ENCODE data around the gene ERBB3.

Gene ERBB3

DNA sequence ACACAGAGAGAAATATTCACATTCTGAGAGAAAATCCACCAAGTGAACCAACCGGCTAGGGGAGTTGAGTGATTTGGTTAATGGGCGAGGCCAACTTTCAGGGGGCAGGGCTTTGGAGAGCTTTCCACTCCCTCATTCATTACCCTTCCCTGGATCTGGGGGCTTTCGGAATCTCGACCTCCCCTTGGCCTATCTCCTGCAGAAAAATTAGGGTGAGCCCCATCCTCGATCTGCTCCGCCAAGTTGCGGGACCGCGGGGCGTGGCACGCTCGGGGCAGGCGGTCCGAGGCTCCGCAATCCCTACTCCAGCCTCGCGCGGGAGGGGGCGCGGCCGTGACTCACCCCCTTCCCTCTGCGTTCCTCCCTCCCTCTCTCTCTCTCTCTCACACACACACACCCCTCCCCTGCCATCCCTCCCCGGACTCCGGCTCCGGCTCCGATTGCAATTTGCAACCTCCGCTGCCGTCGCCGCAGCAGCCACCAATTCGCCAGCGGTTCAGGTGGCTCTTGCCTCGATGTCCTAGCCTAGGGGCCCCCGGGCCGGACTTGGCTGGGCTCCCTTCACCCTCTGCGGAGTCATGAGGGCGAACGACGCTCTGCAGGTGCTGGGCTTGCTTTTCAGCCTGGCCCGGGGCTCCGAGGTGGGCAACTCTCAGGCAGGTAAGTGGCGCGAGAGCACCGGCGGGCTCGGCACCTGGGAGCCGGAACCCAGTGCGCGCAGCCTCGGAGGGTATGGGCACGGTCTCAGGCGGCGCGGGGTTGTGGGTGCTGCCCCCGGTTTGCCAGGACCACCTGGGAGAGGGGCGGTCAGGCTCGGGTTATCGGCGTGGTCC lies at the start of gene ERBB3:
ERBB3 (plus strand) TSS at position 443 of the 833 bp plus-strand sequence; CDS start at position 579, 136 bp downstream.
- POLR2A ChIA-PET = interaction anchor here (0.8 to 1.6 kb wide), 2 partner anchors 24 kb away, joined by 4 to 10 read pairs; partner anchors contain the start of gene PA2G4
- CTCF ChIA-PET = interaction anchor here (0.8 to 3.0 kb wide), 19 partner anchors 10 to 342 kb away, joined by 3 to 27 read pairs (median 4); partner anchors contain the start of genes PA2G4, SUOX and ZC3H10
- TF ChIP-seq, protein P1, sequence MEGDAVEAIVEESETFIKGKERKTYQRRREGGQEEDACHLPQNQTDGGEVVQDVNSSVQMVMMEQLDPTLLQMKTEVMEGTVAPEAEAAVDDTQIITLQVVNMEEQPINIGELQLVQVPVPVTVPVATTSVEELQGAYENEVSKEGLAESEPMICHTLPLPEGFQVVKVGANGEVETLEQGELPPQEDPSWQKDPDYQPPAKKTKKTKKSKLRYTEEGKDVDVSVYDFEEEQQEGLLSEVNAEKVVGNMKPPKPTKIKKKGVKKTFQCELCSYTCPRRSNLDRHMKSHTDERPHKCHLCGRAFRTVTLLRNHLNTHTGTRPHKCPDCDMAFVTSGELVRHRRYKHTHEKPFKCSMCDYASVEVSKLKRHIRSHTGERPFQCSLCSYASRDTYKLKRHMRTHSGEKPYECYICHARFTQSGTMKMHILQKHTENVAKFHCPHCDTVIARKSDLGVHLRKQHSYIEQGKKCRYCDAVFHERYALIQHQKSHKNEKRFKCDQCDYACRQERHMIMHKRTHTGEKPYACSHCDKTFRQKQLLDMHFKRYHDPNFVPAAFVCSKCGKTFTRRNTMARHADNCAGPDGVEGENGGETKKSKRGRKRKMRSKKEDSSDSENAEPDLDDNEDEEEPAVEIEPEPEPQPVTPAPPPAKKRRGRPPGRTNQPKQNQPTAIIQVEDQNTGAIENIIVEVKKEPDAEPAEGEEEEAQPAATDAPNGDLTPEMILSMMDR (IDR thresholded peaks at IDR 0.05; ENCODE audit: insufficient read depth, low read length, missing control alignments) = peak; percentile 11
- no peak for DNase-seq (ENCODE audit: low read depth, low spot score)
- H3K4me3 ChIP-seq (ENCODE audit: low read depth, low read length) = peak within 1 kb of the TSS; percentile 67

DNA sequence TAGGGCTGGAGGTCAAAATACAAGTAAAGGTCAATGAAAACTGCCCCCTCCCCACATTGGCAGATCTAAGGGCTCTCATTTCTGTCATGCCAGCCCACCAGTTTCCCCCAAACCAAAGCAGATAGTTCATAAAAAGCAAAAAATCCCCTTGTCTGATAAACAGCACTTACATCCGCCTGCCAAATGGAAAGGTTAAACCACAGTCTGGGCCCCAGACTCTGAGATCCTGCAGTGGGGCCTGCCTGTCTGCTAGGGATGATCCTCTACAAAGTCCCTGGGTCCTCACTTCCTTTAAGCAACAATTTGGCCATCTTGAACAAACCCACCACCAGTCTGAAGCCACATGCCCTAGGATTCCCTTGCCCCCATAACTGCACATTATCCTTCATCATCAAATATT lies 48.0 kb upstream of the ERBB3 start:
- TF ChIP-seq, protein P1 (IDR thresholded peaks at IDR 0.05; ENCODE audit: insufficient read depth, low read length, missing control alignments) = no peak

DNA sequence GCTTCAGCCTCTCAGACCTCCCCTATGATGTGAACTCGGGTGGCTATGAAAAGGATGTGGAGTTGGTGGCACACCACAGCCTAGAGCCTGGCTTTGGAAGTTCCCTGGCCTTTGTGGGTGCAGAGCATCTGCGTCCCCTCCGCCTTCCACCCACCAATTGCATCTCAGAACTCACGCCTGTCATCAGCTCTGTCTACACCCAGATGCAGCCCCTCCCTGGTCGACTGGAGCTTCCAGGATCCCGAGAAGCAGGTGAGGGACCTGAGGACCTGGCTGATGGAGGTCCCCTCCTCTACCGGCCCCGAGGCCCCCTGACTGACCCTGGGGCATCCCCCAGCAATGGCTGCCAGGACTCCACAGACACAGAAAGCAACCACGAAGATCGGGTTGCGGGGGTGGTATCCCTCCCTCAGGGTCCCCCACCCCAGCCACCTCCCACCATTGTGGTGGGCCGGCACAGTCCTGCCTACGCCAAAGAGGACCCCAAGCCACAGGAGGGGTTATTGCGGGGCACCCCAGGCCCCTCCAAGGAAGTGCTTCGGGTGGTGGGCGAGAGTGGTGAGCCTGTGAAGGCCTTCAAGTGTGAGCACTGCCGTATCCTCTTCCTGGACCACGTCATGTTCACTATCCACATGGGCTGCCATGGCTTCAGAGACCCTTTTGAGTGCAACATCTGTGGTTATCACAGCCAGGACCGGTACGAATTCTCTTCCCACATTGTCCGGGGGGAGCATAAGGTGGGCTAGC lies 45.2 kb upstream of the ERBB3 start:
- TF ChIP-seq, protein P1 (IDR thresholded peaks at IDR 0.05; ENCODE audit: insufficient read depth, low read length, missing control alignments) = no peak
- H3K4me3 ChIP-seq (ENCODE audit: low read depth, low read length) = no peak overlapping the region
- POLR2A ChIA-PET = no interaction called here
- CTCF ChIA-PET = interaction anchor here (1.0 to 3.8 kb wide), 5 partner anchors 13 to 297 kb away, joined by 3 to 24 read pairs (median 6); partner anchors contain the start of gene SUOX
- no peak for DNase-seq (ENCODE audit: low read depth, low spot score)

More for the DNA sequence above, 48.0 kb upstream of the ERBB3 start:
- H3K4me3 ChIP-seq (ENCODE audit: low read depth, low read length) = no peak overlapping the region
- ChIA-PET CTCF (interaction anchor here (2.0 to 9.0 kb wide), 4 partner anchors 9 to 293 kb away, joined by 5 to 142 read pairs (median 16); partner anchors contain the start of genes GDF11 and SUOX), POLR2A (no interaction called here)
- DNase-seq (ENCODE audit: low read depth, low spot score) = no peak

DNA sequence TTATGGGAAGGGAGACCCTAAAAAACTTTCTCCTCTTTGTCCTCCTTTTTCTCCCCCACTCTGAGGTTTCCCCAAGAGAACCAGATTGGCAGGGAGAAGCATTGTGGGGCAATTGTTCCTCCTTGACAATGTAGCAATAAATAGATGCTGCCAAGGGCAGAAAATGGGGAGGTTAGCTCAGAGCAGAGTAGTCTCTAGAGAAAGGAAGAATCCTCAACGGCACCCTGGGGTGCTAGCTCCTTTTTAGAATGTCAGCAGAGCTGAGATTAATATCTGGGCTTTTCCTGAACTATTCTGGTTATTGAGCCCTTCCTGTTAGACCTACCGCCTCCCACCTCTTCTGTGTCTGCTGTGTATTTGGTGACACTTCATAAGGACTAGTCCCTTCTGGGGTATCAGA lies 42.8 kb upstream of the ERBB3 start:
- TF ChIP-seq, protein P1 (IDR thresholded peaks at IDR 0.05; ENCODE audit: insufficient read depth, low read length, missing control alignments) = no peak
- no peak for DNase-seq (ENCODE audit: low read depth, low spot score)
- ChIA-PET POLR2A (no interaction called here), CTCF (interaction anchor here (1.5 to 4.6 kb wide), 3 partner anchors 8 to 298 kb away, joined by 9 to 69 read pairs (median 18); partner anchors contain the start of gene SUOX)
- no peak overlapping the region for H3K4me3 ChIP-seq (ENCODE audit: low read depth, low read length)

DNA sequence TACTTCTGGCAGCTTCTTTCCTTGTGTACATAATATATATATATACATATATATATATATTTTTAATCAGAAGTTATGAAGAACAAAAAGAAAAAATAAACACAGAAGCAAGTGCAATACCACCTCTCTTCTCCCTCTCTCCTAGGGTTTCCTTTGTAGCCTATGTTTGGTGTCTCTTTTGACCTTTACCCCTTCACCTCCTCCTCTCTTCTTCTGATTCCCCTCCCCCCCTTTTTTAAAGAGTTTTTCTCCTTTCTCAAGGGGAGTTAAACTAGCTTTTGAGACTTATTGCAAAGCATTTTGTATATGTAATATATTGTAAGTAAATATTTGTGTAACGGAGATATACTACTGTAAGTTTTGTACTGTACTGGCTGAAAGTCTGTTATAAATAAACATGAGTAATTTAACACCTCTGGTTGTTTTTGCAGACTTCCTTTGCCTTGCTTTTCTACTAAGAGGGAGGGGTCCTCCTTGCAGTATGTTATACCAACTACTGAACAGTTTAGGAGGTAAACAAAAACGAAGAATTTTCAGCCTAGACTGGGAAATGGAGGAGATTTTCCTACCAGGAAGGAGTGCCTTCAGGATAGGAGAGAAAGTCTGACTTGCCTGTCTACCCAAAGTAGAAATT lies 41.8 kb upstream of the ERBB3 start:
- POLR2A ChIA-PET = no interaction called here

More for the DNA sequence above, 41.8 kb upstream of the ERBB3 start:
- H3K4me3 ChIP-seq (ENCODE audit: low read depth, low read length) = no peak overlapping the region
- TF ChIP-seq, protein P1 (IDR thresholded peaks at IDR 0.05; ENCODE audit: insufficient read depth, low read length, missing control alignments) = no peak
- CTCF ChIA-PET = interaction anchor here (1.5 to 4.6 kb wide), 4 partner anchors 9 to 299 kb away, joined by 9 to 69 read pairs (median 28); partner anchors contain the start of gene SUOX
- no peak for DNase-seq (ENCODE audit: low read depth, low spot score)
